ENCODE measurements around the gene BIRC3.

DNA sequence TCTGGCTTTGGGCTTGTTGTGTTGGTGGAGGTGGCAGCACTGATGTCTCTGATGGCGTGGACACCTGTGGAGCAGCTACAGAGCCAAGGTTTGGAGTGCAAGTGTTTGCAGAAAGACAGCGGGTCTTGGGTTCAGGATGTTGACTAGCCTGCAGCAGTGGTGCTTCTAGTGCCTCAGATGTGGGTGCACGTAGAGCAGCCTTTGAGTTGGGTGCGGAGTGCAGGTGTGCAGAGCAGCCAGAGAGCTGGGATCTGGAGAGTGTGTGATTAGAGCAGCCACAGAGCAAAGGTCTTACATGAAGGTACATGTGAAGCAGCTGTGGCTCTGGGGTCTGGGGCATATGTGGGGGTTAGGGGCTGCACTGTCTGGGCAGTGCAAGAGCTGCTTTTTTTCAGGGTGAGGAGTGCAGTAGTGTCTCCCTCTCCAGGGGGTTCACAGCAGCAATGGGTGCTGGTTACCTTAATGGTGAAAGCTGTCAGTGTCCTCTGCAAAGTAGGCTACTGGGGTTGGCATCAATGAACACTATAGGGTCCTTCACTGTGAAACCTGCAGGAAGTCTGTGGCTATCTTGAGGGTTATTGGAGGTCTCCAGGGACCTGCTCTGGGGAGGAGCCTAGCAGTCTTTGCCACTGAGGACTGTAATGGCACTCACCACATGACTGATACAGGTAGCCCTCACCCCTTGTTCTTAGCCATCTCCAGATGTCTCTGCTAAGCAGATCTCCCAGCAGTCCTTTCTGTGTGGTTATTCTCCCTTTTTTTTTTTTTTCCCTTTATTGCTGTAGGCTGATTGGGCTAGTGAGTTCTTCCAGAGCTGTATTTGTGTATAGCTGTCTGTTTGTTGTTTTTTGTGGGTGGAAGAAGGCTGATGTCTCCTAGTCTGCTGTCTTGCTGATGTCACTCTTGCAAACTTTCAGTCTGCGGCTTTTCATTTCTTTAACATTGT, 44.1 kb downstream of the BIRC3 start:
- TF ChIP-seq, protein P1, sequence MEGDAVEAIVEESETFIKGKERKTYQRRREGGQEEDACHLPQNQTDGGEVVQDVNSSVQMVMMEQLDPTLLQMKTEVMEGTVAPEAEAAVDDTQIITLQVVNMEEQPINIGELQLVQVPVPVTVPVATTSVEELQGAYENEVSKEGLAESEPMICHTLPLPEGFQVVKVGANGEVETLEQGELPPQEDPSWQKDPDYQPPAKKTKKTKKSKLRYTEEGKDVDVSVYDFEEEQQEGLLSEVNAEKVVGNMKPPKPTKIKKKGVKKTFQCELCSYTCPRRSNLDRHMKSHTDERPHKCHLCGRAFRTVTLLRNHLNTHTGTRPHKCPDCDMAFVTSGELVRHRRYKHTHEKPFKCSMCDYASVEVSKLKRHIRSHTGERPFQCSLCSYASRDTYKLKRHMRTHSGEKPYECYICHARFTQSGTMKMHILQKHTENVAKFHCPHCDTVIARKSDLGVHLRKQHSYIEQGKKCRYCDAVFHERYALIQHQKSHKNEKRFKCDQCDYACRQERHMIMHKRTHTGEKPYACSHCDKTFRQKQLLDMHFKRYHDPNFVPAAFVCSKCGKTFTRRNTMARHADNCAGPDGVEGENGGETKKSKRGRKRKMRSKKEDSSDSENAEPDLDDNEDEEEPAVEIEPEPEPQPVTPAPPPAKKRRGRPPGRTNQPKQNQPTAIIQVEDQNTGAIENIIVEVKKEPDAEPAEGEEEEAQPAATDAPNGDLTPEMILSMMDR (IDR thresholded peaks at IDR 0.05): no peak
- TF ChIP-seq POLR2A (IDR thresholded peaks at IDR 0.05): no peak

All from right lobe of liver (tissue), 4 donors.